GM12878 (cell line): ENCODE data around the gene MBD3L2.
"Not testable (repeated sequence)": the region's sequence is repeated elsewhere in the genome, so short reads cannot be mapped to it uniquely, and the experiment has no call there.

Experiments used
- CEBPB ChIP-seq, 2 experiments: fragments of 150-350 bp in 1 of 2; IDR thresholded peaks; 2 replicates each; pipeline ENCODE4 v1.6.1; 2012 to 2014; ENCODE audit warnings: low read depth in 2 of 2, low read length in 2 of 2, borderline replicate concordance in 1 of 2, inconsistent platforms in 1 of 2
- CREB1 ChIP-seq: IDR thresholded peaks from 2 replicates; pipeline ENCODE4 v1.6.1; 2012; ENCODE audit warnings: low read depth, mild to moderate bottlenecking, inconsistent platforms
- NRF1 ChIP-seq: conservative IDR thresholded peaks from 2 replicates; pipeline ENCODE4 v1.6.1; 2011; ENCODE audit warnings: mild to moderate bottlenecking, low read depth, low read length, improper control_type of control experiment
- POLR2A ChIP-seq: IDR thresholded peaks from 2 replicates; pipeline ENCODE4 v1.6.1; 2011; ENCODE audit warnings: low read depth, mild to moderate bottlenecking, low read length
- SMC3 ChIP-seq: IDR thresholded peaks from 2 replicates; pipeline ENCODE4 v1.6.1; 2011; ENCODE audit warnings: low read length, improper control_type of control experiment, borderline replicate concordance
- USF2 ChIP-seq: IDR thresholded peaks from 2 replicates; pipeline ENCODE4 v1.6.1; 2011; ENCODE audit warnings: low read depth, low read length, improper control_type of control experiment, borderline replicate concordance
- ZNF274 ChIP-seq: IDR thresholded peaks from one replicate; pipeline ENCODE4 v1.8.0; 2011; ENCODE audit not compliant: insufficient read length, insufficient read depth
- TF ChIP-seq, protein P1 (sequence below): fragments of 450-650 bp; IDR thresholded peaks from 2 replicates; pipeline ENCODE4 v1.6.1; 2016; ENCODE audit warnings: mild to moderate bottlenecking

GRCh38 chr19:7021331-7021730 lies 27.8 kb upstream of the MBD3L2 start, which contains the start of gene MBD3L2B:
- not testable (repeated sequence) for TF ChIP-seq SMC3; ZNF274; POLR2A; CREB1; USF2; NRF1; CEBPB (IDR thresholded peaks at IDR 0.05; ENCODE audit: borderline replicate concordance in 1 of 2, low read depth in 2 of 2, low read length in 2 of 2)
- TF ChIP-seq, protein P1, sequence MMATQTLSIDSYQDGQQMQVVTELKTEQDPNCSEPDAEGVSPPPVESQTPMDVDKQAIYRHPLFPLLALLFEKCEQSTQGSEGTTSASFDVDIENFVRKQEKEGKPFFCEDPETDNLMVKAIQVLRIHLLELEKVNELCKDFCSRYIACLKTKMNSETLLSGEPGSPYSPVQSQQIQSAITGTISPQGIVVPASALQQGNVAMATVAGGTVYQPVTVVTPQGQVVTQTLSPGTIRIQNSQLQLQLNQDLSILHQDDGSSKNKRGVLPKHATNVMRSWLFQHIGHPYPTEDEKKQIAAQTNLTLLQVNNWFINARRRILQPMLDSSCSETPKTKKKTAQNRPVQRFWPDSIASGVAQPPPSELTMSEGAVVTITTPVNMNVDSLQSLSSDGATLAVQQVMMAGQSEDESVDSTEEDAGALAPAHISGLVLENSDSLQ = not testable (repeated sequence)
